ENCODE results near the gene DST.

DNA sequence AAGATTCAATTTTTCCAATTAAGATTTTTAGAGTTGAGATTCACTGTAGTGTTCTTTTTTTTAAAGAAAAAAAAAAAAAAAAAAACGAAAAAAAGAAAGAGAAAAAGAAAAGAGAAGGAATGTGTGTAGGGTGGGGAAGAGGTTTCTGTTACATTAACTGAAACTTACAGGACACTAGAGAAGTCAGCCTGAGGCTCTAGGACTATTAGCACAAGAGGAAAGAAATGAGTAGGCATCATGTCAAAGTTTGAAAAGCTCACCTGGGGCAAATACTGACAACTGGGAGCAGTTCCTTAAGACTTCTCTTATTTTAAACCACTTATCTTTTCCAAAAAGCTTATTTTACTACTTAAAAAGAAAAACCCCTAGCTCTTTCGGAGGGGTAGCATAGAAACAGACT lies 185.9 kb downstream of the DST start:
- TF ChIP-seq POLR2A (IDR thresholded peaks at IDR 0.05; ENCODE audit: control extremely low read depth in 1 of 2, low read depth in 2 of 2, low read length in 2 of 2), result no peak
- no peak for TF ChIP-seq NRF1 (IDR thresholded peaks at IDR 0.05; ENCODE audit: low read depth, low read length)
- TF ChIP-seq EP300 (IDR thresholded peaks at IDR 0.05; ENCODE audit: borderline replicate concordance in 1 of 2, low read depth in 2 of 2, low read length in 2 of 2), result no peak
- no peak for TF ChIP-seq MAFK (IDR thresholded peaks at IDR 0.05; ENCODE audit: low read depth, low read length)
- TF ChIP-seq JUND (IDR thresholded peaks at IDR 0.05; ENCODE audit: low read length), result no peak
- TF ChIP-seq, protein P1, sequence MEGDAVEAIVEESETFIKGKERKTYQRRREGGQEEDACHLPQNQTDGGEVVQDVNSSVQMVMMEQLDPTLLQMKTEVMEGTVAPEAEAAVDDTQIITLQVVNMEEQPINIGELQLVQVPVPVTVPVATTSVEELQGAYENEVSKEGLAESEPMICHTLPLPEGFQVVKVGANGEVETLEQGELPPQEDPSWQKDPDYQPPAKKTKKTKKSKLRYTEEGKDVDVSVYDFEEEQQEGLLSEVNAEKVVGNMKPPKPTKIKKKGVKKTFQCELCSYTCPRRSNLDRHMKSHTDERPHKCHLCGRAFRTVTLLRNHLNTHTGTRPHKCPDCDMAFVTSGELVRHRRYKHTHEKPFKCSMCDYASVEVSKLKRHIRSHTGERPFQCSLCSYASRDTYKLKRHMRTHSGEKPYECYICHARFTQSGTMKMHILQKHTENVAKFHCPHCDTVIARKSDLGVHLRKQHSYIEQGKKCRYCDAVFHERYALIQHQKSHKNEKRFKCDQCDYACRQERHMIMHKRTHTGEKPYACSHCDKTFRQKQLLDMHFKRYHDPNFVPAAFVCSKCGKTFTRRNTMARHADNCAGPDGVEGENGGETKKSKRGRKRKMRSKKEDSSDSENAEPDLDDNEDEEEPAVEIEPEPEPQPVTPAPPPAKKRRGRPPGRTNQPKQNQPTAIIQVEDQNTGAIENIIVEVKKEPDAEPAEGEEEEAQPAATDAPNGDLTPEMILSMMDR (IDR thresholded peaks at IDR 0.05; ENCODE audit: control extremely low read depth in 1 of 3, insufficient read depth in 1 of 3, low read depth in 1 of 3, low read length in 3 of 3), result no peak
- no peak for TF ChIP-seq YY1 (IDR thresholded peaks at IDR 0.05; ENCODE audit: low read depth, low read length)
- no peak for TF ChIP-seq RAD21 (IDR thresholded peaks at IDR 0.05 in 1 of 2, conservative IDR thresholded peaks at IDR 0.05 in 1 of 2; ENCODE audit: low read depth in 2 of 2, low read length in 2 of 2)
- no peak for TF ChIP-seq CBX5 (IDR thresholded peaks at IDR 0.05; ENCODE audit: low read depth, low read length)
- TF ChIP-seq EGR1 (IDR thresholded peaks at IDR 0.05; ENCODE audit: borderline replicate concordance, low read depth, low read length), result no peak
- TF ChIP-seq, protein P2, sequence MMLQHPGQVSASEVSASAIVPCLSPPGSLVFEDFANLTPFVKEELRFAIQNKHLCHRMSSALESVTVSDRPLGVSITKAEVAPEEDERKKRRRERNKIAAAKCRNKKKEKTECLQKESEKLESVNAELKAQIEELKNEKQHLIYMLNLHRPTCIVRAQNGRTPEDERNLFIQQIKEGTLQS (IDR thresholded peaks at IDR 0.05; ENCODE audit: insufficient read depth, low read depth, low read length), result no peak
- no peak for TF ChIP-seq GABPA (IDR thresholded peaks at IDR 0.05; ENCODE audit: borderline replicate concordance, insufficient read depth, low read length)
- TF ChIP-seq TAF1 (IDR thresholded peaks at IDR 0.05; ENCODE audit: low read depth, low read length), result no peak
- TF ChIP-seq PHF8 (conservative IDR thresholded peaks at IDR 0.05; ENCODE audit: low read depth, low read length), result no peak
